Suppressor macrophage treated with lipopolysaccharide for 4 hours (primary cell): ENCODE data around the gene NUDT8.
"Not testable (repeated sequence)": the region's sequence is repeated elsewhere in the genome, so short reads cannot be mapped to it uniquely, and the experiment has no call there.

Experiments
- DNase-seq: peaks from one replicate; pipeline ENCODE4 v3.0.0-alpha.2; 2020

Gene NUDT8

DNA sequence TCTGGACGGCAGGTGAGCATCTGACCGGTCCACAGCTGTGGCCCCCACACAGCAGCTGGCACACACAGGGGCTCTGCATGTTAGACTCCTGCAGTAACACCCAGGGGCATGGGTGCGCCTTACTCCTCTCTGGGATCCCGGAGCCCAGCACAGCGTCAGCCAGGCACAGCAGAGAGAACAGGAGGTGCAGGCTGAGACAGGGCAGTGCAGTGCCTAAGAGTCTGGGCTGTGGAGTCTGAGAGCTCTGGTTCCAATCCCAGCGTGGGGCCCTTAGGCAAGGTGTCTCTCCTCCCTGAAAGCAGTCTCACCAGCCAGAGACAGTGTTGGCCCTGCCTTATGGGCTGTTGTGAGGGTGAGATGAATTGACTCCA, 2.3 kb downstream of the NUDT8 start:
- DNase-seq = no peak

DNA sequence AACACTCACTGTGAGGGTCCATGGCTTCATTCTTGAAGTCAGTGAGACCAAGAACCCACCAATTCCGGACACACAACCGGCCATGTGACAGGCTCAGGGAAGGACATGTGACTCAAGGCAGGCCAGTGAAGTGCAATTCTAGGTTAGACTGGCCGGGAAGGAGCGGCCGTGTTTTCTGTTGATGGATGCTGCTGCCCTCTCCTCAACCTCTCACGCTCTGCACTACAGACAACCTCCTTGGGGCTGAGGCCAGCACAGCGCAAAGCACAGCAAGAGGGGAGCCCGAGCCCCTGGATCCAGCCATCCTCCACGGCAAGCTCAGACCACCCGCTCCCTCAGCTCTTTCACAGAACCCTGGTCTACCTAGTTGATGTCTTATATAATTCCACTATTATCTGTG, 2.8 kb downstream of the NUDT8 start:
- DNase-seq = no peak

DNA sequence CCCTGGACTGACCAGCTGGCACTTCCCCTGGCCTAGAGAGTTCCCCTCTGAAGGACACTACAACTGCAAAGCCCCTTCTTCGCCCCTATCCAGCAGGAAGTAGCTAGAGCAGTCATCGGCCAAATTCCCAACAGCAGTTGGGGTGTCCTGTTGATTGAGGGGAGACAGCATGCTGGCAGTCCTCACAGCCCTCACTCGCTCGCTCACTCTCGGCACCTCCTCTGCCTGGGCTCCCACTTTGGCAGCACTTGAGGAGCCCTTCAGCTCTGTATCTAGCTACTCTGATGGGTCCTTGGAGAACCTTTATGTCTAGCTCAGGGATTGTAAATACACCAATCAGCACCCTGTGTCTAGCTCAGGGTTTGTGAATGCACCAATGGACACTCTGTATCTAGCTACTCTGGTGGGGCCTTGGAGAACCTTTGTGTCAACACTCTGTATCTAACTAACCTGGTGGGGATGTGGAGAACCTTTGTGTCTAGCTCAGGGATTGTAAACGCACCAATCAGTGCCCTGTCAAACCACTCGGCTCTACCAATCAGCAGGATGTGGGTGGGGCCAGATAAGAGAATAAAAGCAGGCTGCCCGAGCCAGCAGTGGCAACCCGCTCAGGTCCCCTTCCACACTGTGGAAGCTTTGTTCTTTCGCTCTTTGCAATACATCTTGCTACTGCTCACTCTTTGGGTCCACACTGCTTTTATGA, 3.5 kb downstream of the NUDT8 start:
- DNase-seq = not testable (repeated sequence)

DNA sequence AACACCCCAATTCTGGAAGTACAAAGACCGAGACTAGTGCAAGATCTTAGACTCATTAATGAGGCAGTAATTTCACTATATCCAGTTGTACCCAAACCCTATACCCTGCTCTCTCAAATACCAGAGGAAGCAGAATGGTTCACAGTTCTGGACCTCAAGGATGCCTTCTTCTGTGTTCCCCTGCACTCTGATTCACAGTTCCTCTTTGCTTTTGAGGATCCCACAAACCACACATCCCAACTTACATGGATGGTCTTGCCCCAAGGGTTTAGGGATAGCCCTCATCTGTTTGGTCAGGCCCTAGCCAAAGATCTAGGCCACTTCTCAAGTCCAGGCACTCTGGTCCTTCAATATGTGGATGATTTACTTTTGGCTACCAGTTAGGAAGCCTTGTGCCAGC, 5.9 kb downstream of the NUDT8 start:
- not testable (repeated sequence) for DNase-seq

GRCh38 chr11:67622905-67623304, 6.8 kb downstream of the NUDT8 start:
- DNase-seq = not testable (repeated sequence)

DNA sequence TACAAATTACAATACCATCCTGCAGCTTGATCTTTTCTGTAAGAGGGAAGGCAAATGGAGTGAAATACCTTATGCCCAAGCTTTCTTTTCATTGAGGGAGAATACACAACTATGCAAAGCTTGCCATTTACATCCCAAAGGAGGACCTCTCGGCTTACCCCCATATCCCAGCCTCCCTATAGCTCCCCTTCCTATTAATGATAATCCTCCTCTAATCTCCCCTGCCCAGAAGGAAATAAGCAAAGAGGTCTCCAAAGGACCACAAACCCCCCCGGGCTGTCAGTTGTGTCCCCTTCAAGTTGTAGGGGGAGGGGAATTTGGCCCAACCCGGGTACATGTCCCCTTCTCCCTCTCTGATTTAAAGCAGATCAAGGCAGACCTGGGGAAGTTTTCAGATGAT, 7.8 kb downstream of the NUDT8 start:
- not testable (repeated sequence) for DNase-seq

DNA sequence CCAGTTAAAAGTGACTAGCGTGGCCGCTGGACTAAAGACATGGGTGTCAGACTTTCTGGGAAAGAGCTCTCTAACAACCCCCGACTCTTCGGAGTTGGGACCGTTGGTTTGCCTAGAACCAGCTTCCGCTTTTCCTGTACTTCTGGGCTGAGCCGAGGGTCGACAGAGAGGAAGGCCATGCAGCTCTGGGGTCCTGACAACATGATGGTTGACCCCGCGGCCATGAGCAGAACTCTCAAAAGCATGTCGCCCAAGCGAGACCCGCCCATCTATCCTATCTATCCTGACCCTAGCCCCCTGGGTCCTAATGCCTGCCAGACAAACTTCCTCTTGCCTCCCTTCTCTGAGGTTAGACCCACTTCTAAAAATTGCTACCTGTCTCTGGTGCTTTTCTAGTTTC, 9.1 kb downstream of the NUDT8 start:
- DNase-seq = not testable (repeated sequence)

DNA sequence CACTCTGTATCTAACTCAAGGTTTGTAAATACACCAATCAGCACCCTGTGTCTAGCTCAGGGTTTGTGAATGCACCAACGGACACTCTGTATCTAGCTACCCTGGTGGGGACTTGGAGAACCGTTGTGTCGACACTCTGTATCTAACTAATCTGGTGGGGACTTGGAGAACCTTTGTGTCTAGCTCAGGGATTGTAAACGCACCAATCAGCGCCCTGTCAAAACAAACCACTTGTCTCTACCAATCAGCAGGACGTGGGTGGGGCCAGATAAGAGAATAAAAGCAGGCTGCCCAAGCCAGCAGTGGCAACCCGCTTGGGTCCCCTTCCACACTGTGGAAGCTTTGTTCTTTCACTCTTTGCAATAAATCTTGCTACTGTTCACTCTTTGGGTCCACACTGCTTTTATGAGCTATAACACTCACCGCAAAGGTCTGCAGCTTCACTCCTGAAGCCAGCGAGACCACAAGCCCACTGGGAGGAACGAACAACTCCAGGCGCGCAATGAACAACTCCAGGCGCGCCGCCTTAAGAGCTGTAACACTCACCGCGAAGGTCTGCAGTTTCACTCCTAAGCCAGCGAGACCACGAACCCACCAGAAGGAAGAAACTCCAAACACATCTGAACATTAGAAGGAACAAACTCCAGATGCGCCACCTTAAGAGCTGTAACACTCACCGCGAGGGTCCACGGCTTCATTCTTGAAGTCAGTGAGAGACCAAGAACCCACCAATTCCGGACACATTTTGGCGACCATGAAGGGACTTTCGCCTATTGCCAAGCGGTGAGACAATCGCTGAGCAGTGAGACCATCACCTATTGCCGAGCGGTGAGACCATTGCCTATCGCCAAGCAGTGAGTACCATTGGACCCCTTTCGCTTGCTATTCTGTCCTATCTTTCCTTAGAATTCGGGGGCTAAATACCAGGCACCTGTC, 9.8 kb downstream of the NUDT8 start:
- DNase-seq = not testable (repeated sequence)

DNA sequence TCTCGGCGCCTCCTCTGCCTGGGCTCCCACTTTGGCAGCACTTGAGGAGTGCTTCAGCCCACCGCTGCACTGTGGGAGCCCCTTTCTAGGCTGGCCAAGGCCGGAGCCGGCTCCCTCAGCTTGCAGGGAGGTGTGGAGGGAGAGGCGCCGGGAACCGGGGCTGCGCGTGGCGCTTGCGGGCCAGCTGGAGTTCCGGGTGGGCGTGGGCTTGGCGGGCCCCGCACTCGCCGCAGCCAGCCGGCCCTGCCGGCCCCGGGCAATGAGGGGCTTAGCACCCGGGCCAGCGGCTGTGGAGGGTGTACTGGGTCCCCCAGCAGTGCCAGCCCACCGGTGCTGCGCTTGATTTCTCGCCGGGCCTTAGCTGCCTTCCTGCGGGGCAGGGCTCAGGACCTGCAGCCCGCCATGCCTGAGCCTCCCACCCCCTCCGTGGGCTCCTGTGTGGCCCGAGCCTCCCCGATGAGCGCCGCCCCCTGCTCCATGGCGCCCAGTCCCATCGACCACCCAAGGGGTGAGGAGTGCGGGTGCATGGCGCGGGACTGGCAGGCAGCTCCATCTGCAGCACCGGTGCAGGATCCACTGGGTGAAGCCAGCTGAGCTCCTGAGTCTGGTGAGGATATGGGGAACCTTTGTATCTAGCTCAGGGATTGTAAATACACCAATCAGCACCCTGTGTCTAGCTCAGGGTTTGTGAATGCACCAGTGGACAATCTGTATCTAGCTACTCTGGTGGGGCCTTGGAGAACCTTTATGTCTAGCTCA, 10.7 kb downstream of the NUDT8 start:
- DNase-seq = not testable (repeated sequence)

GRCh38 chr11:67617243-67617953, 12.3 kb downstream of the NUDT8 start:
- no peak for DNase-seq

DNA sequence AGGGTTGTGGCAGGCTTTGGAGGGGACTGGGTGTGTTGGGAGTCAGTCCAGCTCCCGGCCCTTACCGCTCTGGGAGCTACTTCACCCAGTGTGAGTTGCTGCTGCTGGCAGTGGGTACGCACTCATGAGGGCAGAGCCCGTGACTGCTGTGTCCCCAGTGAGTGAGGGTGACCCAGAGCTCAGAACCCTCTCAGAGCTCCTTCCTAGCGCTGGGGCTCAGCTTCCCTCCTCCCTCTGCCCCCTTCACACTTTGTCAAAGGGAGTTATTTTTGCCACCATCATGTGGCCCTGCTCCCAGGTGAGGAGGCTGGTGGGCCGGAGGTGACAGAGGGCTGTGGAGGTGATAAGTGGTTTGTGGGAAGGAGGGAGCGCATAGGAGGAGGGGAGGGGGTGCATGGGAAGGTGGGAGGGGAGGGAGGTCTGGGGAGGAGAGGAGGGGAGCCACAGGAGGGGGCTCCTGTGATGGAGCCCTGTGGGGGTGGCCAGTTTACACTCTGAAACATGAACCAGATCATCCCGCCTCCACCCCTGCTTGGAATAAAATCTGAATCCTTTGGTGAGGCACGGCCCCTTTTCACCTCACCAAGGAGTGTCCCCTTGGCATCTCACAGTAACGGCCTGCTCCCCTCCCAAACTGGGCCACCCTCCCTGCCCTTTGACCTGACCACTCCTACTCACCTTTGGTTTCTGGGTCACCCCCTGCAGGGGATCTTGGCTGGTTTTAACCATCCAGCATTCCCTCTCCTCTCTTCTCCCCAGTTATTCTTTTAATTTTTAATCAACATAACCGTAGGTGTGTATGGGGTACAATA, 13.1 kb downstream of the NUDT8 start:
- DNase-seq = no peak

DNA sequence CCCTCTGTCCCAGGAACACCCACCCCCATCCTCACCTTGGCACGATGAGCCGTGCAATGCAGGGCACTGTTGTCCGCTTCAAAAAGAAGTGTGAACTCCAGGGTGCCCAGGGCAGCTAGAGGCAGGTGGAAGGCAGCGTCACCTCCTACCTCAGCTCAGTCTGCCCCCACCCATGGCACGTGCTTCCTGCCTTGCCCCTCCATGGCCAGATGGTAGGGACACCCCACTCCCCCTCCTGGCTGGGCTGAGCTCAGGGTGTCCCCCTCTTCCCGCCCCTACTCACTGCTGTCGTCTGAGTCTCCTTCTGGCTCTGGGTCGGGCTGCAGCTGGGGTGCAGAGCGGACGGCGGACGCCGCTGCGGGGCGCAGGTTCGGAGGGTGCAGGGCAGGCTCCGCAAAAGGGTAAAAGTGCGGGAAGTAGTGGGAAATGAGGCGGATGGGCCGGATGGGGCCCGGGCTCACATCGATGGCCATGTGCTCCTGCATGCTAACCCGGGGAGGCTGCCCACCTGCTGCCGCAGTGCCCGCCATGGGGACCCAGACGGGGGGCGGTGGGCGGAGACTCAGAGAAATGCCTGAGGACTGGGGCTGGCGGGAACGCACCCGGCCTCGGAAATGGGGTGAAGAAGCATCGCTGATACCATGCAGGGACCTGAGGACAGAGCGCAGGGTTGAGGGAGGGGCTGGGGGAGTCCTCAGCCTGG, 13.9 kb downstream of the NUDT8 start:
- no peak for DNase-seq

DNA sequence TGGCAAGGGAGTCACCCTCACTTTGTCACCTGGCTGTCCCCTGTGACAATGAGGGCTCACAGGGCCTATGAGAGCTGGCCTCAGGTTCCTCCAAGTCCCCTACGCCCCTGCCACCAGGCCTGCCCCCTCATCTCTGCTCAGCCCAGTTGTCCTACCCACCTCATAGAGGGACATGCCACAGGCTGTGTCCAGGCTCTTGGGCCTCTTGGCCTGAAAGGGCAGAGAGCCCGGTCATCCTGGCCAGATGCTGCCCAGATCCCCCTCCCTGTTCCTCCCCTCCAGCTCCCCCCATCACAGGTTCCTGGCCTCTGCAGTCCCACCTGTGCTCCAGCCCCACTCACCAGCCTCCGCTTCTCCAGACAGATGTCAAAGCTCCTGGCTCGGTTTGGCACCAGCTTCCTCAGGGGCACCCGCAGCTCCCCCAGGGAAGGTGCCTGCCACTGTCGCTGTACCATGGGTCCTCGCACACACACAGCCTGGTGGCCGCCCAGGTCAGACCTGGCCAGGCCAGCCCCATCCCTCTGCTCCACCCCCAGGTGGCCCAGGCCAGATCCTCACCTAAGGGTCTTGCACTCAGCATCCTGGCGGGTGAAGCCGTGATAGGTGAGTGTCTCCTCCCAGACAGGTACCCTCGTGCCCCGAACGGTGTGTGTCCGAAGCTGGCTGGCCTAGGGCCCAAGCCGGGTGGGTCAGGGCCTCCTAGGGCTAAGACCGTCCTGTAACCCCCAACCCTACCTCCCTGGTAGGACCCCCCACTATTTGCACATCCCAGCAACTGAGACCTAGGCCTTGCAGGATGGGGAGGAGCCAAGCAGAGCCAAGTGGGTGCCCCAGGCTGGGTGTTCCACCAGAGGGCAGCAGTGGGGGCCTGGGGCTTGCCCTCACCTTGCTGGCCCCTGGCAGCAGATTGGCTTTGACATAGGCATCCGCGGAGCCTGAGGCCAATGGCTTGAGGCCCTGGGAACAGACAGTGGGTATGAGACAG, 14.7 kb downstream of the NUDT8 start:
- DNase-seq = peak; percentile 47

DNA sequence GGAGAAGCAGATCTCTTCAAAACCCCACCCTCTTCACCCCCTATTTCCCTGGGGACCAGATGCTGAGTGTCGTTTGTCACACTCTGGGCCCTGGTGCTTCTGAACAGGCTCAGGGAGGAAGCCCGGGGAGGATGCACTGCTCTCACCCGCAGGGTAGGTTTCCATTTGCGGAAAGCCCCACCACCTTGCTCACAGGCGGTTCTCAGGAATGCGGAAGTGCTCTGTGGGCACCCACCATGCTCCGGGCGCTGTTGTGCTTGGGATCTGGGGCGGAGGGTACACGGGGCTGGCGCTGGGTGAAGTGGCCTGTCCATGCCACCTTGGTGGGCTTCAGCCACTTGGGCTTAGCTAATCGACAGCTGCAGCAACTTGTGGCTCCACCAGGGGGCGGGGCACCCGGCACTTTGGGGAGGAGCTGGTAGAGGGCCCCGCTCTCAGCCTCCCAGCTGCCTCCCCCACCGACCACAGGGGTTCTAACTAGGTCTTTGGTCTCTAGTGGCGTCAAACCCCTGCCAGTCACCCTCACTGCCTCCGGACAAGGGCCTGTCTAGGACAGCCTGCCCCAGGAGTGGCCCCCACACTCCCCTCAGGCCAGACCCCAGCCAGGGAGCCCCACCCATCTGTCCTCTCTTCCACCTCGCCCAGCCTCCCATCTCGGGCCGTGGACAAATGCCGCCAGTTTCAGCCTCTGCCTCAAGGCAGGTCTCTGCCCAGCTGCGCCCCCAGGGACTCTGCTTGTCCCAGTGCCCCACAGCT, 15.6 kb downstream of the NUDT8 start:
- peak; percentile 71 for DNase-seq

- no peak for DNase-seq
Observed at GRCh38 chr11:67613313-67613959, 16.3 kb downstream of the NUDT8 start.

DNA sequence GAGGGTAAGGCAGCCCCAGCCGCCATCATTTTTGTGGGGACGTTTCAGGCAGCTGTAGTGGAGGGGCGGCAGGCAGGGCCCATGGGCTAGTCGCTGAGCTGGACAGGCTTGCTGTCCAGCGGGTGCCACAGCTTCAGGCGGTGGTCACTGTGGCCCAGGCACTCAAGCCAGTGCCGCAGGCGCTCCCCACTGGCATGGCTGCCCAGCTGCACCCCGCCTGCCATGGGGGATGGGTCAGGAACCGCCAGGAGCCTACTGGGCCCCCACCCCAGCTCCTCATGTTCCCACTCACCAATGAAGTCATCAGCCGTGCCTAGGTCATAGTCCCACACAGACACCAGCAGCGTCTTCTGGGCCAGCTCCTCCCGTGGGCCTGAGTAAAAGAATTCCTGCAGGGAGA, 17.0 kb downstream of the NUDT8 start:
- DNase-seq = no peak

- DNase-seq = no peak
Observed at GRCh38 chr11:67611704-67612587, 17.8 kb downstream of the NUDT8 start.

DNA sequence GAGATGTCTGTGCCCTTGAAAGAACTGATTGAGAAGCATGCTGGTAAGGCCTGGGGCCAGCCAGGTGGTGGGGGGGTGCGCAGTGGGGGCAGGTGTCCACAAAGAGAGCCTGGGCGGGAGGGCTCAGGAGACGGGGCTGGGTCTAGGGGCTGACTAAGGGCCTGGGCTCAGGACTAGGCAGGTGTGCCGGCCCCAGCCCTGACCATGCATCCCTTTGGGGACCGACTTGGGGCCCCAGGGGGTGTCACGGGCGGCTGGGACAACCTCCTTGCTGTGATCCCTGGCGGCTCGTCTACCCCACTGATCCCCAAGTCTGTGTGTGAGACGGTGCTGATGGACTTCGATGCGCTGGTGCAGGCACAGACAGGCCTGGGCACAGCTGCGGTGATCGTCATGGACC, 18.6 kb downstream of the NUDT8 start:
- no peak for DNase-seq
